Right renal cortex interstitium (tissue), 3 donors: Measurements from ENCODE around the gene ARMH1. TPM values are rescaled to one million over a fixed set of nuclear protein-coding genes. Genes with fewer than 3 reads are reported as not detected.
"Not testable (repeated sequence)": the region's sequence is repeated elsewhere in the genome, so short reads cannot be mapped to it uniquely, and the experiment has no call there.

ENCODE experiments used
- DNase-seq, 3 donors: peaks; one replicate each; pipeline ENCODE4 v3.0.0-alpha.2; 2013; ENCODE audit warnings: low read depth in 3 of 3, low spot score in 2 of 3
- polyA plus RNA-seq, 3 donors: library from polyadenylated mRNA; unstranded; fragments of 120-200 nt; gene quantifications; one replicate each; pipeline ENCODE4 v1.2.1, GENCODE V29; 2013; ENCODE audit not compliant: insufficient read length in 3 of 3

The ARMH1 gene
- polyA plus RNA-seq, 3 donors: 2.9 to 8.6 (median 5.6) TPM

DNA sequence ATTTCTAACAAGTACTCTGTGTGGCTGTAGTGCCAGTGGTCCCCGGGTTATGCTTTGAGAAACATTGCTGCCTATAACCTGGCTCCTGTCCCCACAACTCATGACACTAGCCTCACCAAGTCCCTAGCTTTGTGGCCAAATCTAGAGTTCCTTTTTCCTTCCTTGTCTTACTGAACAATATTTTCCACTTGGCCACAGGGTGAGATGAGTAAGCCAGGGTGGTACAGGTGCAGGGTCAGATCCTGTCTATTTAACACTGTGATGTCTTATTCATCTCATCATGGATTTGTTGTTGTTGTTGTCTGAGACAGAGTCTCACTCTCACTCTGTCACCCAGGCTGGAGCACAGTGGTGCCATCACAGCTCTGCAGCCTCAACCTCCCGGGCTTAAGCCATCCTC is 18.6 kb downstream of the ARMH1 start:
- no peak for DNase-seq

DNA sequence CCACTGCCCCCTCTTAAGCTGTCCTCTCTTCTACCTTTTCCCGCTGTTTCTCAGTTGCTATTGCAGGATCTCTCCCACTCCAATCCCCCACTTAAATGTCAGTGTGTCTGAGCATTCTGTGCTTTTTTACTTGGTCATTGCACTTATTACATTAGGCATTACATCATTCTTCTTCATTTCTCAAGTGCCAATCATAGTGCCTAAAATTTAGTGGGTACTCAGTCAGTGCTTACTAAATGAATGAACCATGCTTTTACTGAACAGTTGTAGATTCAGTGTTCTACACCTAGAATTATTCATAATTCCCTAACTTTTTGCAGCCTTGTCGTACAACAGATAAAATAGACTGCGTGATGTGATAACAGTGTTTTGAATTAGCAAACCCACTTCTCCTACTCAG is 19.4 kb downstream of the ARMH1 start:
- DNase-seq: no peak

DNA sequence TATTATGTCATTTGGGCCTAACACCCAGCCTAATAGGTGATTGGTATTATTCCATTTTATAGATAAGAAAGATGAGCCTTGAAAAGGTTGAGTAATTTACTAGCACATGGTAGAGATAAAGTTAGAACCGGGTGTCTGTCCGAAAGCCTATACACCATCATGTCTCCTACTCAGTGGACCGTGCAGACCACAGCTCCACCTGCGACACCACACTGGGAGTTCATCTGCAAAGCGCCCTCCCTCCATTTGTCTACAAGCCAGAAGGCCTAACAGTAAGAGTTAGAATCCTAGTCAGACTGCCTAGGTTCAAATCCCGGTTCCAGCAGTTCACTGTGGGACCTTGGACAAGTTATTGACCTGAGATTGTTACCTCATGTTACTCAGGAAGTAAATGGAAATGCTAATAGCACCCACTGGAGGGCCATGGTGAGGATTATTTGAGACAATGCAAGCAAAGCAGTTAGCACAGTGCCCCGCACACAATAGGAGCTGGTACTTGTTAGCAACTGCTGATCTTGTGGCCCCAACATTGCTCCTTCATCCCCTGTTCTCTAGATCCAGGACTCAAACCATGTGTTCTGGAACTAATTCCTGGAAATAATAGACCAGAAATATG is 20.5 kb downstream of the ARMH1 start:
- DNase-seq: no peak

DNA sequence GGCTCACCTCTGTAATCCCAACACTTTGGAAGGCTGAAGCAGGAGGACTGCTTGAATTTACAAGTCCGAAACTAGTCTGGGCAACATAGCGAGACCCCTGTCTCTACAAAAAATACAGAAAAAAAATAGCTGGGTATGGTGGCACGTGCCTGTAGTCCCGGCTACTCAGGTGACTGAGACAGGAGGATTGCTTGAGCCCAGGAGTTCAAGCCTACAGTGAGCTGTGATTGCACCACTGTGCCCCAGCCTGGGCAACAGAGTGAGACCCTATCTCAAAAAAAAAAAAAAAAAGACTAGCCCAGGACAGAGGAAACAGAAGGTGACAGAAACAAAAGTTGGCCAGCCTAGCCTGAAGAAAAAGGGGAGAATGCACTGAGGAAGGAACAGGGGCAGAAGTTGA is 21.2 kb downstream of the ARMH1 start:
- DNase-seq: no peak

DNA sequence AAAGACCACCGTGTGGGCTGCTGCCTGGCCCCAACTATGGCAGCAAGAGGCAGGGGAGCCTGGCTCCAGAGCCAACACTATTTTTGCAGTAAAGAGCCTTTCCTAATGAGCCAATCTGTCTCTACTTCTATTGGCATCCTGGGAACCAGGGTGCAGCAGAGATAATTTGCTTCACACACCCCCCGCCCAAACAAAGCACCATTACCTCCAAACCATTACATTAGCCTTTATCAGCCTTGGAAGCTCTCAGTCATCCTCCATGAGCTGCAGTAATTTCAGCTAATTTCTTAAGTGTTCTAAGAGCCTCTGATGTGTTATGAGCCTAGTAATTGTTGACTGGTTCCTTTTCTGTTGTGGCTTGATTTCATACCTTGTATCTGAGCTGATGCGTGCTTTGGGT is 21.6 kb downstream of the ARMH1 start:
- no peak for DNase-seq

DNA sequence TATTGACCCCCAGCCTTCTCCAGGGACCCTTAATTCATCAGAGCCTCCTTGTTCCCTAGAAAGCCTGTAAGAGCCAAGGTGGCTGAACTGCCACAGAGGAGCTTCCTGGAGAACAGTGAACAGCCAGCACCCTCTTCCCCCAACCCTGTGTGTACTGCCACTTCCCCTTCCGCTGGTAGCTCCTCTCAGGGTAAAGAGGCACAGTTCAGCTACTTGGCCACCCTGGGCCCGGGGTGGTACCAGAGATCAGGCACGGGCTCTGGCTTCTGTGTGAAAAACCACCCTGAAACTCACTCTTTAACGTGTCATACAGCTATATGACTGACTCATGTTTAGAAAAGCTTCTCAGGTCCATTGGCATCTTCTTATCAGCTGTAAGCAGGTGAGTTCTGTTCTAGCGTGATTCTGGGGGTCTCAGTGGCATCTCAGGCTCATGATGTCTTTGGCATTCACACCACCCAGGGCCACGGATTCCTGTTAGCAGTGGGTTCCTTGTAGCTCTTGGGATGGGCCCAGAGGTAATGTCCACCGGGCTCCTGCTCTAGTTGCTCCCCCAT is 22.4 kb downstream of the ARMH1 start:
- no peak for DNase-seq

DNA sequence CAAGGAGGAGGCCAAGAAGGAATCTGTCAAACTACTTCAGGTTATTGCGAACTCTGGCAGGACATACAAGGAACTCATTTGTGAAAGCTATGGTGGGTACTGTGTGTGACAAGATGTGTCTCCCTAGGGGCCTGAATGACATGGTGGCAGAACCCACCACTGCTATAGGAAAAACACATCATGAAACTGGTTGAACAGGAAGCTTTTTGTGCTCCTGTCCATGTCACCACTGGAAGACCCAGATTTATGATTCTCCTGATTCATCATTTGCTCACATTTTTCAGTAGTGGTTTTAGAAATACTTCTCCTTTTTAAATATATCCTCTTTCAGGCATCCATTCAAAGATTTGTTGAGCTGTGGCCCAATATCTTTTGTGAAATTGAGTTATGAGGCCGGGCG is 23.6 kb downstream of the ARMH1 start:
- no peak for DNase-seq

DNA sequence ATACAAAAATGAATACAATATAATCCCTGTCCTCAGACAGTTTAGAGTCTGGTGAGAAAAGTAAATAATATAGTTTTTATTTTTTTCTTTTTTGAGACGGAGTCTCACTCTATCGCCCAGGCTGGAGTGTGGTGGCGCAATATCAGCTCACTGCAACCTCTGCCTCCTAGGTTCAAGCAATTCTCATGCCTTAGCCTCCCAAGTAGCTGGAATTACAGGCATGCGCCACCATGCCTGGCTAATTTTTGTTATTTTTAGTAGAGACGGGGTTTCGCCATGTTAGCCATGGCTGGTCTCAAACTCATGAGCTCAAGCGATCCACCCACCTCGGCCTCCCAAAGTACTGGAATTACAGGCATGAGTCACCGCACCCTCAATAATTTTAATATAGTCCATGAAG is 24.9 kb downstream of the ARMH1 start:
- DNase-seq: not testable (repeated sequence)

DNA sequence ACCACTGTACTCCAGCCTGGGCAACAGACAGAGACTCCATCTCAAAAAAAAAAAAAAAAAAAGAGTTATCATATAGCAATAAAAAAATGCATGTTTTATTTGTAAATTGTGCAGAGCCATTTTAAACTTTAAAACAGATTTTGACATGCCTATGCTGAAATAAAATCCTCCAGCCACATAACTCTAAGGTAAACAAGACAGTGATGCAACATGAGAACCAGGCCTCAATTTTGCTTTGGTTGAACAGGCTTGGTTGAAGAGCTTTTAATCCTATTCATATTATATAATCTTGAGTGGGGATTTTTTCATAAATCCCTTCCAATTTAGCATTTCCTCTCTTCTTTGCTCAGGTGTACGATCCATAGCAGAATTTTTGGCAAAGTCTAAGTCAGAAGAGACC is 26.1 kb downstream of the ARMH1 start:
- no peak for DNase-seq

DNA sequence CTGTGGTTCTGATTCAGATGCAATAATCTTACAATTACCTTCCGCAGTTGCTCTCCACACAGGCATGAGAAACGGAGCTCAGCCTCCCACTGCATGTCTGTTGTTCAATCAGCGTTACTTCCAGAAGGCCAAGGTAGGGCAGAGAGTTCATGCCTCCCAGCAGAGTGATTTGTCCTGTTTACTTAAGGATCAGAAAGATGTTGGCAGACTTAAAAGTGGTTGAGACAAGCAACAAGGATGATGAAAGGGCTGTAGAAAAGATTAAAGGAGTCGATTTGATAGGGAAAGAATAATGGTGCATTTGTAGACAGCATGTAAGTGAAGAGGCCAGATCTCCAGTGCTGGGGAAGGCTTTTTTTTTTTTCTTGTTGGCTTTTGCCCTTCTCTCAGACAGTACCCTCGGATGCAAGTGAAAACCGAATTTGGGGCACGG is 26.6 kb downstream of the ARMH1 start:
- DNase-seq: peak in 1 of 3 donors; percentile 50

DNA sequence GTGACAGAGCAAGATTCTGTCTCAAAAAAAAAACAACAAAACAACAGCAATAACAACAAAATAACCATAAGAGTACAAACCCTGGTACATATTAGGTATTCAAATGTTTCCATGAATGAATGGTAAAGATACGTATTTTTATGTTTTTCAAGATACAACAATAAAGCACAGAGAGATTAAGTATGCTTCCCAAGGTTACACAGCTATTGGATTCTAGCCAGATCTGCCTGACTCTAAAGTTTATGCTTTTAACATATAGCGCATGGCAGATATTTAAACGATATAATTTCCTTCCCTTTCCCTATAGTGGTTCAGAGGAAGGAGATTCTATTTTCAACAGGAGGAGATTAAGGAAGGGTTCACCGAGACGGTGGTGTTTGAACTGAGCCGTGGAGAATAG is 31.0 kb downstream of the ARMH1 start:
- DNase-seq: no peak

DNA sequence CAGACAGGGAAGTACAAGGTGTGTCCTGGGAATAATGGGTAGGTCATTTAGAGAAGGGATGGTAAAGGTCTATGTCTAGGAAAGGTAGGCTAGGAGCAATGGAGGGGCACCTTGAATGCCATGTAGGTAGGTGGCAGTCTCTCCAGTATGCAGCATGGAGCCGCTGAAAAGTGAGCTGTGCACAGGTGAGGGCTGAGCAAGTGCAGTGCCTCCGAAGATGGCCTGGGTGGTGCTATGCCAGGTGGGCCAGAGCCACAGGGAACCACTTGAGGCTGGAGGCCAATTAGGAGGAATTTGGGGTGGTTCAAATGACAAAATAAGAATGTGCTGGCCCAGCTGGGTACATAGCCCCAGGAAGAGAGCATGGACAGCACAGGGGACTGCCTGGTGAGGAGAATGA is 31.4 kb downstream of the ARMH1 start:
- no peak for DNase-seq

DNA sequence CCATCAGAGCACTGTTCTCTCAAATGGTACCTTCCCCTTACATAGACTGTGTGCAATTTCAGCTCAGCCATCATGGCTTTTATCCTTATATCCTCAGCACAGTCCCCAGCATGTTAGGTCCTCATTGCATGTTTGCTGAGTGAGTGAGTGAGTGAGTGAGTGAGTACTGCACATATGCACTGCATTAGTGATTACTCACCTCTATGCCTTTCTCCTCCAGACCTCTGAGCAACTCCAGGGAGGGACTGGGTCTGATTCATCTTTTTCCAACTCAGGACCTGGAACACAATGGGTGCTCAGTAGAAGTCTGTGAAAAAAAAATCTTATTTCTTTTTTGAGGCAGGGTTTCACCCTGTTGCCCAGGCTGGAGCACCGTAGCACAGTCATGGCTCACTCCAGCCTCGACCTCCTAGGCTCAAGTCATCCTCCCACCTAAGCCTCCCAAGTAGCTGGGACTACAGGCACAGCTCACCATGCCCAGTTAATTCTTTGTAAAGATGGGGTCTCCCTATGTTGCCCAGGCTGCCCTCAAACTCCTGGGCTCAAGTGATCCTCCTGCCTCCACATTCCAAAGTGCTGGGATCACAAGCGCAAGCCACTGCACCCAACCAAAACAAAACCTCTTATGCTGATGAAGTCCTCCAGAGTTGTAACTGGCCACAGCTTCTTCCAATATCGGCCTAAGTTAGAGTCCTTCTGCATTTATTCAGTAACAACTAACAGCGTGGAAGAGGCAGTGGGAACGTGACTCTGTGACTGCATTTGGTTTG is 32.8 kb downstream of the ARMH1 start:
- DNase-seq: no peak

DNA sequence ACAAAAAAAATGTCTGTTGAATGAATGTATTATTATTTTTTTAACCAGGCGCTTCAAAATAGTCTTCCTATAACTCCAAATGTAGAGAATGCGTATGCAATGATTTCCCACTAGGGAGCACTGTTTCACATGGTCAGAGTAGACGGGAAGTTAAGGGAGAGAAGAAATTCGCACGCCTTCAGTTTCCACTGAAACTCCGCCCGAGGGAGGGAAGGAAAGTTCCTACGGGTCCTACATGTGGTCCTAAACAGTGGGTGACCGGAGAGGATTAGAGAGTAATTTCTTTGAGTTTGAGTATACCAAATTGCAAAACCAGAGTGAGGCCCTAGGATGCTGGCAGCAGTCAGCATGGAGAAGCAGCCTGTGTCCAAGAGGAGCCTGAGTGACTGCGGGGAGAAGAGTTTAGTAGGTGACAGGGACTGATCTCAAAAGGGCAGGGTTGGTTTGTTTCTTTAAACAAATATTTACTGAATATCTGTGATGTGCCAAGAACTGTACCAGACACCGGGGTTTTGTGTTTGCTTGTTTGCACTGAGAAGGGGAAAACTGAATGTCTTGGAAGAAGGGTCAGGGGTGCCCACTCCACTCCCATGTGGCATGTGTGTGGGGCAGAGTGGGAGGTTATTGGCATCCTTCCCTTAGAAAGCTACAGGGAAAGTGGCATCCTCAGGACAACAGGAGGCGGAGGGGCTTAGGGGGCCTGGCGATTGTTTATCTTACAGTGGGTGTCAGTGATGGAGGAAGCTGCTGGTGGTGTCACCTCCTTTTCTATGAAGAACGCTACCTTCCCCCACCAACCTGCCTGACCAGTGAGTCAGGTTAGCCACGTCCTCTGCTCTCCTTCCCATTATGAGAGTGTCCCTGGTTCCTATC is 33.7 kb downstream of the ARMH1 start:
- DNase-seq: no peak

DNA sequence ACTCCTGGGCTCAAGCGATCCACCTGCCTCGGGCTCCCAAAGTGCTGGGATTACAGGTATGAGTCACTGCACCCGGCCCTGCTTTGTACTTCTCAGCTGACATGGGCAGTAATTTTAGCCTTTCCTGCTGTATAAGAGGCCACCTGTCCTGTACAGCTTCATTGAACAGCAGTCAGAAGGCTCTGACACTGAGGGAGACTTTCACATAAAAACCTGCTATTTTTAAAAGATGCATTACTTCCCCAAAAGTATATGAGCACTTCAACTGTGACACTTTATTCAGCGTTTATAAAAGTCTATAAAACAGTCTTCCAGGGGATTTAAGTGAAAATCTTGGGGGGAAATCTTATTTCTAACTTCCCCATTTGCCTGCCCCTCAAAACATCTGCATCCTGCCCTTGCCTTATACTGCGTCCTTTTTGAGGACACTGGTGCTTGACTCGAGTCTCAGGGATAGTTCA is 38.8 kb downstream of the ARMH1 start:
- no peak for DNase-seq

DNA sequence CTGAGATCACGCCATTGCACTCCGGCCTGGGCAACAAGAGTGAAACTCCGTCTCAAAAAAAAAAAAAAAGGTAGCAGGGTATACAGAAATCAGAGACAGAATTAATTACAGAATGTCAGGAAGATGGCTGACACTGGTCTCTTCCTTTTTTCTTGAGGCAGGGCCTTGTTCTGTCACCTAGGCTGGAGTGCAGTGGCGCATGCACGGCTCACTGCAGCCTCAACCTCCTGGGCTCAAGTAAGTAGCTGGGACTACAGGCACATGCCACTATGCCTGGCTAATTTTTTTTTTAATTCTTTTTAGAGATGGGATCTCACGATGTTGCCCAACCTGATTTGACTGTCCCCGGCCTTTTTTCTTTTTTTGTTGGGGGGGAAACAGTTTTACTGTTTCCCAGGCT is 40.0 kb downstream of the ARMH1 start:
- DNase-seq: no peak

DNA sequence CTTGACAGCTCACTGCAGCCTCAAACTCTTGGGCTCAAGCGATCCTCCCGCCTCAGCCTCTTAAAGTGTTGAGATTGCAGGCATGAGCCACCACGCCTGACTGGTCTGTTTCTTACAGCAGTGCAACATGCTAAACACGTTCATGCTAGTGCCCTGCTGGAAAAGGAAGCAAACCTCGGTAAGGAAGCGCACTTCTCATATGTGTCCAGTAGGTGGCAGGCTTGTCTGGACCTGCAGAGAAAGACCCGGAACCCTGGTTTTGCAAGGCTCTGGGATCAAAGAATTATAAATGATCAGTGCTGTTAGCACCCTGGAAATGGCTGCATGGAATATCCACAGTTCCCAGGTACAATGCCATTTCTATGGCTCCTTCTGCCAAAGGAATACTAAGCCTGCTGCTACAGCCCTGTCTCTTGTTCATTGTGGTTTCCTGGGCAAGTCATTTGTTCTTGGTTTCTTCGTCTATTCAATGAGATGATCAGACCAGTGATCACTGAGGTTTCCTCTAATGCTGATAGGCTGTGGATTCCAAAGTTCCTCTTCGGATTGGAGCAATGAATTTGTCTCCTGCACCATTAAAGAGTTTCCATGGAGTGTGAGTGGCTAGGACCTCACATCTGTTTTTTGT is 40.5 kb downstream of the ARMH1 start:
- DNase-seq: peak in 1 of 3 donors; percentile 65

DNA sequence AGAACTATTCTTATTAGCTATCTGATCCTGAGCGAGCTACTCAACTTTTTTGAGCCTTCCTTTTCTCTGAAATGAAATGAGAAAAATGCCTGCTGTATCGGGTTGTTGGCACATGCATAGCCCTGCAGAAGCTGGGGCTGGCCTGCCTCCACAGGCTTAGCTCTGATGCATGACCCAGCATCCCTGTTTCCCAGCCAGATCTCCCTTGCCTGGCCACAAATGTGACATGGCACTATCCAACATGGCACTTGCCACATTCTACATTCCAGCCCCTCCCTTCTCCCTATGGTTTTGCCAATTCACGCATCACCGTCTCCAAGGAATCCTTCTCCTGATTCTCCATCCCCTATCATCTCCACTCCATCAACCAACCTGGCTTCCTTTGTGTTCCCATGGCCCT is 42.6 kb downstream of the ARMH1 start:
- no peak for DNase-seq

DNA sequence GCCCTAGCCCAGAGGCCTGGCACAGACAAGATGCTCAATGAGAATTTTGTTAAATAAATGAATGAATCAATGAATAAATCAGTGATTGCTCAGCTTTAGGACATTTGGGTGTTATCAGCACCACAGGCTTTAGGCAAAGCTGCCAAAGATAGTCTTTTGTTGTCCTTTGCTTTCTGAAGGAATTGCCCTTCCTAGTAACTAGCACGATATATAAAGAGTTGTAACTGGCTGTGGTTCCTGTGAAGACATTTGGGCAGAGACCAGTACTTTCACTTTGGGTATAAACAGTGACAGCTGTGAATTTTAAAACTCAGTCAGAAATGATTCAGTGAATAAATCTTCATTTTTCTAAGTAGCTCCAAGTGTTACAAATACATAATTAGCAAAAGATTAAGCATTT is 43.1 kb downstream of the ARMH1 start:
- DNase-seq: no peak

DNA sequence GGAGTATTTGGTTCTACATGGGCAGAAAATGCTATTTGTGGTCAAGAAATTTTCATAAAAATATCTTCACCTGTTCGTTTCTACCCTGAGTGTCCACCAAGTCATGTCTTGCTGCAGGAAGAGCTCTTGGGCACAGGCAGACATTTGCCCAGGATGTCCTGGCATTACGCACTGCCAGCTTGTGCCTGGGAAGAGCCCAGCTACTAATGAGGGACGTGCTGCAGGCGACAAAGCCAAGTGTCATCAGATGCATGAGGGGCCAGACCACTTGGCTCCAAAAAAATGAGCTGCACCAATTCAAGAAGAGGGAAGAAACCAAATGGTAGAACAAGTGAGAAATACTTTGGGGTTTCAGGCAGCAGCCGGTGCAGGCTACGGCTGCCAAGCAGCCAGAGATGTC is 43.6 kb downstream of the ARMH1 start:
- DNase-seq: no peak

DNA sequence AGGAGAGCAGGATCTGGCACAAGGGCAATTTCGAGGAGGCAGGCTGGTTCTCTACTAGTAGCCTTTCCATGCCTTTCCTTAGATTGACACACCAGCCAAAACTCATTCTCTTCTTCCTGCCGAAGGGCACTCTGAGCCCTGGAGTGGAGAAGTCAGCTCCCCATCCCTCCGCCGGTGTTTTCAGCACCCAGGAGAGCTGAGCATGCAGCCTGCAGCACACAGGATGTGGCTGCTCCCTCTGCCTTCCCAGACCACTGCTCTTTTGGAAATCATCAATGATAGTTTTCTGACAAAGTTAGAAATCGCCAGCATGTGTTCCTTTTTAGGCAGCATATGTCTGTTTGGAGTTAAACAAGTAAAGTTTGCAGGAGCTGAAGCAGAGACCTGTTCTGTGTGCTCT is 44.8 kb downstream of the ARMH1 start:
- no peak for DNase-seq
